GM19240 (cell line): ENCODE measurements around the gene FAM76A.
"Not testable (repeated sequence)": the region's sequence is repeated elsewhere in the genome, so short reads cannot be mapped to it uniquely, and the experiment has no call there.

Experiments used
- DNase-seq: peaks from one replicate; pipeline ENCODE4 v3.0.0; 2011; ENCODE audit warnings: low spot score; ENCODE audit not compliant: insufficient read length

FAM76A gene

DNA sequence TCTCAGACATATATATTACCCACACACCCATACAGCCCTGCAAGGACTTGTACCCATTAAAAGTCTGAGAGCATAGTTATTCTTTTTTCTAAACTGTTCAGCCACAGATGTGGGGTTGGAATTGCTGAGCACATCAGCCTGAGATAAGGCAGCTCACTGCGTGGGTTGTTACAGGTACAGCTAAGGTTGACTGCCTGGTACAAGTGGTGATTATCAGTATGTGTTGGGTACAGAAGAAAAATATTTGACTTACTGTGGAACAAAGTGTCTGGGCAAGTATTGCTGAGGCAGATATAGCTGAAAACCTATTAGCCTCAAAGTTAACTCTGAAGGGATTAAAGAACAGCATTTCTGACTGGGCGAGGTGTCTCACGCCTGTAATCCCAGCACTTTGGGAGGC is 52.3 kb downstream of the FAM76A start:
- DNase-seq = no peak

DNA sequence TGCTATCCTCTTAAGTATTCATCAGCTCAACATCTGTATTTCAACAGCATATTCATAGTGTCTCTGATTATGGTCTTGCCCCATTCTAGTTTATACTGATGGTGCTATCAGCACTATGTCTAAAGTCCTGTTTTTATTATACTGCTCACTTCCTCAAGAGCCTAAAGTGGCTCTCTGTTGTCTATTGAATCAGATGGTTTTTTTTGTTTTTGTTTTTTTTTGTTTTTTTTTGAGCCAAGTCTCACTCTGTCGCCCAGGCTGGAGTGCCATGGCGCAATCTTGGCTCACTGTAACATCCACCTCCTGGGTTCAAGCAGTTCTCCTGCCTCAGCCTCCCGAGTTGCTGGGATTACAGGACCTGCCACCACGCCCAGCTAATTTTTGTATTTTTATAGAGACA is 53.4 kb downstream of the FAM76A start:
- DNase-seq = no peak

DNA sequence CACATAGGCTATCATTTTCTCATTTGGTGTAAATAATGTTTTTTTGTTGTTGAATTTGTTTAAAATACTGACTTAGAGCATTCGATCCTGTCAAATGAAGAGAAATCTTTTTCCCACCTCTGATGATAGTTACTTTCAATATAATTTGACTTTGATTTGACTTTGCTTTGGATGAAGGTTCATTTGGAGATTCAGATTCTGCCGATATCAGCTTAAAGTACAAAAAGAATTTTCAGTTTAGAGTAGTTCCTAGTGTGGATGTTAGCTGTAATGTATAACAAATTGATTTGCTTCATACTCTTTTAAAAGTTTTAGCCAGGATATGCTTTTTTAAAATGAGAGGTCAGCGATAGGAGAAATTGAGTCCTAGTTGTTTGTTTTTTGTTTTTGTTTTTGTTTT is 57.2 kb downstream of the FAM76A start:
- DNase-seq = no peak

- DNase-seq = no peak
Observed at GRCh38 chr1:27784700-27785099, 58.9 kb downstream of the FAM76A start.

- no peak for DNase-seq
Observed at GRCh38 chr1:27785781-27786455, 60.2 kb downstream of the FAM76A start.

DNA sequence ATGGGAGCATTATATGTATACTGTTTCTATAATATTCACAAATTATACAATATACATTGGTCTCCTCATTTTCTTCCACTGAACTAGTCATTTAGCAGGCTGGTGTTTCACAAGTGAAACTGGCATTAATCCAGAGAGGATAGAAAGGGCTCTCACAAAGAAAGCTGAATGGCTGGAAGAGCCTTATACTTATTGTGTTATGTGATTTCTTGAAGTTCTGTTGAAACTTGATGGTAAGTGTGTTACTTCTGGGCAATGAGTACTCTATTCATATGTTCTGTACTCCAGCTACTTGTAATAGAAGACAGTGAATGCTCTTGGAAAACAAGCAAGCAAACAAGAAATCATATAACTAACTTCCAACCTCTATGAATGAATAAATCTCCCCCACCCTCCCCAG is 62.1 kb downstream of the FAM76A start:
- DNase-seq = no peak

DNA sequence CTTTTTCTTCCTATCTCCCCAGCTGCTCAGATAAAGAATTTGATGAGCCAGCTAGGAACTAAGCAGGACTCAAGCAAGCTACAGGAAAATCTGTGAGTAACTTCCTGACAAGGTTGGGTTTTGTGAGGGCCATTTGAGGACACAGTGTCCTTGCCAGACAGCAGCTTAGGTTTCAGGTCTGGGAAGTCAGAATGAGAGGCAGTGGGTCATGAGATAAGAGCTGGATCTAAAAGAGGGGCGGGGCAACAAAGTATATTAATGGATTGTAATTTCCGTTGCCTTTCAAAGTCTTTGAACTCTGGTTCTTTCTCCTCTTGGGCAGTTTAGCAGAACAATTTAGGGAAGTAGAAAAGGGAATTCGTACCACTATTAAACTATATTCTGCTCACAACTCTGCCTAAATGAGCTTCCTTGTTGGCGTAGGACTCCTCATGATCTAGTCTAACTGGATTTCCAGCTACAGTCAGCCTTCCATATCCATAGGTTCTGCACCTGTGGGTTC is 63.8 kb downstream of the FAM76A start:
- DNase-seq = no peak

GRCh38 chr1:27790270-27790669 is 64.5 kb downstream of the FAM76A start:
- not testable (repeated sequence) for DNase-seq

DNA sequence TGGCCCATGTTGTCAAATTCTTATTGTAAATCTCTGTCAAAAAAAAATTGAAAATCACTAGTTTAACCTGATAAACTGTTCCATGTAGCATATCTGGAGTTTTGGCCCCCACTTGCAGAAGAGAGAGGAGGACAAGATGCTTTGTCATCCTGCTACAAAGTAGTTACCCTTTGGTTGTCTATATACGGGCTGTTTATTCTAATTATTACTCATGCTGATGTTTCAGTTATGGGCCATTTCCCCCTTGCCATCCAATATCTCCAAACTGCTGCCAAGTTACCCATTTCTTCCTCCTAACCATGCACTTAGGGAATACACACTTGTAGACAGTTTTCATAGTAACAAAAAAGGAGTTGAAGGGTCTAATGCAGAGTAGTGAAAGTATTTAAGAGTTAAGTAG is 69.8 kb downstream of the FAM76A start:
- DNase-seq = no peak

DNA sequence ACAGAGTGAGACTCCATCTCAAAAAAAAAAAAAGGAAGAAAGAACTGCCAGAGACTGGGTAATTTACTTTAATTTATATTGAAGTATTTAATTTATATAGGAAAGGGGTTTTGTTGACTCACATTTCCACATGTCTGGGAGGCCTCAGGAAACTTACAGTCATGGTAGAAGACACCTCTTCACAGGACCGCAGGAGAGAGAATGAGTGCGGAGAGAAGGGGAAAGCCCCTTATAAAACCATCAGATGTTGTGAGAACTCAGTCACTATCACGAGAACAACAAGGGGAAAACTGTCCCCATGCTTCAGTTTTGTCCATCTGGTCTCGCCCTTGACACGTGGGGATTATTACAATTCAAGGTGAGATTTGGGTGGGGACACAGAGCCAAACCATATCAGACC is 79.0 kb downstream of the FAM76A start:
- no peak for DNase-seq

- no peak for DNase-seq
Observed at GRCh38 chr1:27806758-27807157, 81.0 kb downstream of the FAM76A start.

DNA sequence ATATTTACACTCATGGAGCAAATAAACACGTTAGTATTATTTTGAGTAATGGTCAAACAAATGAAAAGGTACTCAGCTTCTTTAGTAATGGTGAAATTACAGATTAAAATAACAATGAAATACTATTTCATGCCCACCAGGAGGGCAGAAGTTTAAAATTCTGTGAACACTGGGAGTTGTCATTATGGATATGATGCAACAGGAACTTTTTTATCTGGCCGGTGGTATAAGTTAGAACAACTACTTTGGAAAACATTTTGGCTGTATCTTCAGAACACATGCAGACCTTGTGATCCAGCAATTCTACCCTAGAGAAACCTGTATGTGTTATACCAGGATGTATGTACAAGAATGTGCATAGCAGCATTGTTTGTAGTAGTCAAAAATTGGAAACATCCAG is 81.6 kb downstream of the FAM76A start:
- DNase-seq = no peak

DNA sequence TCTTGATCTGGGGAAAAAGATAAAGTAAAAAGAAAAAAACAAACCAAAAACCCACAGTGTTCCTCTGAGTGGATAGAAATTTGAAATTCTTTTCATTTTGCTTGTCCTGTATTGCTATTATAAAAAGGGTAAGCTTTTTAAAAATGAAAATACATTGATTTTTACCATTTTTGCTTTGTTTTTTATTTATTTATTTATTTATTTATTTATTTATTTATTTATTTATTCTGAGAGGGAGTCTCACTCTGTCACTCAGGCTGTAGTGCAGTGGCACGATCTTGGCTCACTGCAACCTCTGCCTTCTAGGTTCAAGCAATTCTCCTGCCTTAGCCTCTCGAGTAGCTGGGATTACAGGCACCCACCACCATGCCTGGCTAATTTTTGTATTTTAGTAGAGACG is 82.4 kb downstream of the FAM76A start:
- DNase-seq = not testable (repeated sequence)

DNA sequence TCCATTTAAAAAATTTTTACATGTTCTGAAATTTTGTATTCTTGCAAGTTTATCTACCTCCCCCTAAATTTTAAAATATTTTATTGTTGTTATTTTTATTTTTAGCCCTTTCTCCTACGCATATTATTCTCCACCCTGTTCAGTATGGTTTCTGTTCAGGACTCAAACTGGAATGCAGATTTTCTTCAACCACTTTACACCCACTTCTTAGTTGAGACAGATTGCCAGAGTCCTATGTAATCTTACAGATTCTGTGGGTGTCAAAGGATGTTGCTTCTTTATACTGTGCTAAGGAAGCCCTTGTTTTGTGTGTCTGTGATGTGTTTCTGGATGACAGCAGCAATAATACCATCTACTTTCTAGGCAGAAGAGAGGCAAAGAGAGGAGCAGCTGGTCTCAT is 84.1 kb downstream of the FAM76A start:
- DNase-seq = no peak

GRCh38 chr1:27811741-27812500 is 86.2 kb downstream of the FAM76A start:
- no peak for DNase-seq
